NCI-H1694 (cell line): ENCODE data around the gene PLXNB2.

Experiments
- DNase-seq: peaks from one replicate; lab custom pipeline; 2025; lab: John Stamatoyannopoulos, UW

Gene PLXNB2

DNA sequence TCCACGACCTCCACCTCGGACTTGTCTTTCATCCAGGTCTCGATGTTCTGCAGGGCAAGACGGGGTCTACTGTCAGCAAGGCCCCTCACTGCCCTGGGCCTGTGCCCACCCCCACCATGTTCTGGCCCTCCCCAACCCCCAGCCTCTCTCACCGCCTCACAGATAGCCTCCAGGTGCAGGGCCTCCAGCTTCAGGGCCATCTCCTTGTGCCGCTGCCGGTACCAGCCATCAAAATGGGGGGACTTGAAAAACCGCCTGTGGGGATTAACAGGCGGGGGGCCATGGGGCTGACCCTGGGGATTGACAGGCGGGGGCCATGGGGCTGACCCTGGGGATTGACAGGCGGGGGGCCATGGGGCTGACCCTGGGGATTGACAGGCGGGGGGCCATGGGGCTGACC is 4.9 kb upstream of the PLXNB2 start:
- no peak for DNase-seq

DNA sequence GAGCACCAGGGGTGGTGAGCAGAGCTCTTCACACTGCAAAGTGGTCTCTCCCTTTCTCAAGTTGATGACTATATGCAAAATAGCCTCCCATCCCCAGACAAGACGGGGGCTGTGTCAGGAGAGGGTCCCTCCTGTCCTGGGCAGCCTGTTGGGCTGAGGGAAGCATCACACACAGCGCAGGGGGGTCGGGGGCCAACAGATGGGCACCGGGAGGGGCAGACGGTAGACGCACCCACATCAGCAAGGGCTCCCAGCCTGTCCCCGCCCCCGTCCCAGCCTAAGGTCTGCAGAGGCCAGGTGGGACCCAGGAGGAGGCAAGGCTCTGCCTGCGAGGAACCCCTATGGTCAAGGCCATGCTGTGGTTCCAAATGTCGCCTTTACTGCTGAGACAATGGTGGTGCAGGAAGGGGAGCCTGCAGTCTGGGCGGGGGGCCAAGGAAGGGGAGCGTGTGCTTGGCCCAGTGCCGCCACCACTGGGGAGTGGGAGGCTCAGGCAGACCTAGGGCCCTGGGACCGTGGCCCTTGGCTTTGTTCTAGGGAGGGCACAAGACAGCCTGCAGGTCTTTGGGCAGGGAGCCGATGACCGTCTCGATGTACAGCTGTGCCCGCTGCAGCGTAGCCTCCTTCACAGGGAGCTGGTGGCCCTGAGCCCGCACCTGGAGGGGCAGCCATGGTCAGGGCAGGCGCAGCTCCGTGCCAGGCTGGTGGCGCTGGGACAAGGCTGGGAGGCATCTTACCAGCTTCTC is 4.3 kb upstream of the PLXNB2 start:
- DNase-seq = no peak

DNA sequence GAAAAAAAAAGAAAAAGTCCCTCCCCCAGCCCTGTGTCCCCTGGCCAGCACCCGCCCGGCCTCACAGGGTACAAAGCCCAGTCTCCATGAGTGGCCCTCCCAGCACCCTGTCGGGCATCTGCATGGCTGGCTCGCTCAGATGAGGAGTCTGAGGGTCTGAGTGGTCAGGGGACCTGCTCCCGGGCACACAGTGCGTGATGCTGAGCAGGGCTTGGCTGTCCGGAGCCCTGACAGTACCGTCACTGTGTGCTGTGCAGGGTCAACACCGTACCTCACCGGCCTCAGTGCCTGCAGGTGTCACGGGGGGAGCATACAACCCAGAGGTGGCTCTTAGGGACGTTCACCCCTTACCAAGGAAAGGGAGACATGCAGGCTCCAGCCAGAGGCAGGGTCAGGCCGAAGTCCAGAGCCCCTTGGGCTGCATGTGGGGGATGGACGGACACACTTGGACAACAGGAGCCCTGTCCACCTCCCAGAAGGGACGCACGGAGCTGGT is 3.6 kb upstream of the PLXNB2 start:
- no peak for DNase-seq

GRCh38 chr22:50310031-50310722 is 2.7 kb upstream of the PLXNB2 start:
- no peak for DNase-seq

DNA sequence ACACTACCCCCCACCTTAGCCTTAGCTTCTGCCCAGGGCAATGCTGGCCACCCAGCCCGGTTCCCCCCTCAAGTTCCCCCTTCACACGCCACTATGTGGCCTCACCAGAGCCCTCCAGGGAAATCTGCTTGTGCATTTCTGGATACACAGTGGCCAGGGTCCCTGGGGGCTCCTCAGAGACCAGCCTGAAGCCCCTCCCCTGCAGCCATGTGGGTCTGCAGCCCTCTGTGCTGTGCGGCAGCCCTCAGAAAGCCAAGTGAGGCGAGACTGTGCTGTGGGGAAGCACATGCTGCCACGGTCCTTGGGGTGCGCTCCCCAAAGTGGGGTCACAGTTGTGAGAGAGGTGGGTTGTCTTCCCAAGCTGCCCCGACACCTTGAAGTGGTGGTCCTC is 2.1 kb upstream of the PLXNB2 start:
- no peak for DNase-seq

DNA sequence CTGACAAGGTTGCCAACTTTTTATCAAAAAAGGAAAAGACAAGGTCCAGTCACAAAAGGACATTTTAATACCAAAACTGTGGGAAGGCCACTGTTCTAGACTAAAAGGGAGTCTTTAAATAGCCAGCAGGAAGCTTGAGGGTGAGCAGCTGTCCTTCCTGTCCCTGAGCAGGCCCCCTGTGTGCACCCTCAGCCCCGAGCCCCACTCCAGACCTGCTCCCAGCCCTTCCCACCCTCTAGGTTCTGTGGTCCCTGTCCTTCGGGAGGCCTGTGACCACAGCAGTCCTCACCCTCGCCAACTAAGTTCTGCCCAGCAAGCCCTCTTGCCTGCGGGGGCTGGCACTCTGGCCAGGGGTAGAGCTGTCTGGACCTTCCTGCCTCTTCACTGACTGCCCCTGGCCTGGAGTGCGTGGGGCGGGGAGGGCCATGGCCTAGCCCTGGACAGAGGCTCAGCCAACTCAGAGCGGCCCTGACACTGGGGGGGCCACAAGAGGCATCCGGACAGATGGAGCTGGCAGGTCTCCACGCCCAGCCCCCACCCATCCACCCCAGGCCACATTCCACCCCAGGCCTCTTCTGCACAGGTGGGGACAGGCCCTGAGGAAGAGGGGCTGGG is 1.6 kb upstream of the PLXNB2 start:
- no peak for DNase-seq

DNA sequence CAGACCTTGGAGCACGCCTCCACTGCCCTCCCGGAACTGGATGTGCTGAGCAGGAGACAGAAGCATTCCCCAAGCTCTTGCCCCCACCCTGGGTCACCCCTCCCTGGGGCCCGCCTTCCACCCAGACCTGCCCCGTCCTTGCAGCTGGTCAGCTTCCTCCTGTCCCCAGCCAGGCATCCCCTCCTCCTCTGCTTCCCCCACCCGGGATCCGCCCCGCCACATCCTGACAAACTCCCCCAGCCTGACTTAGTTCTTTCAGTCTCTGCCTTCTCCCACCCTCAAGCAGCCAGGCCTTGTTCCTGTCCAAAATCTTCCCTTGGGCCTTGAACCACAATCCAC is 1.1 kb upstream of the PLXNB2 start:
- no peak for DNase-seq

DNA sequence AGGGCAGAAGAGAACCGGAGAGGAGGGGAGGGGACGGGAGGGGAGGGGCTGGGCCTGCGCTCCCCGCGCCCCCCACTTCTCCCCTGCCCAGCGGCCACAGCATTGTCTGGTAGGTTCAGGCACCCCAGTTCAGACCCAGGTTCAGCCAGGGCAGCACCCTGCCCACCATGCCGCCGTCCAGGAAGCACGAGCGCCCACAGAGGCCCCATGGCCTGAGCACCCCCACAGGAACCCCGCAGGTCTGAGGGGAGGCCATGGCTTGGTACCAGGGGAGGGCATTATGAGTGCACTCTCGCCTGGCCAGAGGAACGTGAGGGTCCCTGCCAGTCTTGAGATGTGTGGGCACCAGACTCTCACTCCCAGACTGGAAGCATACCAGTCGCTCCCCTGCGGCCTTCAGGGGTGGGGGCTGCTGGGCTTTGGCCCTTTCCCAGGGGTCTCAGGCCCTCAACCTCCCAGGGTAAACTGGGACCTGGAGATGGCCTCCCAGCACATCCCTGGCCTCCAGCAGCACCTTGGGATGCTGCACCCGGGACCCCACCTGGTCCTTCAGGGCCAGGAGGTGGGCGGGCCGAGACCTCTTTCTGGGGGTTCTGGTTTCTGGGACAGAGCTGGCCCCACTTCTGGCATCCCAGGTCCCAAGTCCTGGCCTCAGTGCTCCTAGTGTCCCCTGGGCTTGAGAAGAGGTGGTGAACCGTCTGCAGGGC is 597 bp upstream of the PLXNB2 start:
- no peak for DNase-seq

DNA sequence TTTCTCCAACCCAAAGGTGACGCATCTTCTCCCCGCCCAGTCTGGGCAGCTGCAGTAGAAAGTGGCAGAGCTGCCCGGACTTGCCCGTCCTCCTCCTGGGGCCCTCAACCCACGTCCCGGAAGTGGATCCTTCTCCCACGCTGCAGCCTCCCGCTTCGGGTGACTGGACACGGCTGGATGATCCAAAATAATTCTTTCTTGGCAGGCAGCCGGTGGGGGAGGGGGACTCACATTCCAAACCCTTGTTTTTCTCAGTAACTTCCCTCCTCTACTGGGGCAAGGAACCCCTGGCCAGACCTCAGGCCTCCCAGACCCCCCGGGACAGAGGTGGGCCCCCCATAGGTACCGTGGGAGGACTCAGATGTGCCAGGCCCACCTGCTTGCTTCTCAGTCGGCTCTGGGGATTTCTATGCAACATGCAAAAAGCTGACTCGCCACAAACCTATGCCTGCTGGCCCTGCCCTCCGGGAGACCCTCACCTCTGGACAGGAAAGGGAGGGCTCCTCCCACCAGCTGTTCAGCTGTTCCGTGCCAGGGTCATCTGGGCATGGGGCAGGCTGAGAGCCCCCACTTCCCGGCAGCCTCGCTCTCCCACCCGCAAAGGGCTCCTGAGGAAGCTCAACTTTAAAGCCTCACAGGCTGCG is 1.4 kb downstream of the PLXNB2 start:
- peak; percentile 89 for DNase-seq

DNA sequence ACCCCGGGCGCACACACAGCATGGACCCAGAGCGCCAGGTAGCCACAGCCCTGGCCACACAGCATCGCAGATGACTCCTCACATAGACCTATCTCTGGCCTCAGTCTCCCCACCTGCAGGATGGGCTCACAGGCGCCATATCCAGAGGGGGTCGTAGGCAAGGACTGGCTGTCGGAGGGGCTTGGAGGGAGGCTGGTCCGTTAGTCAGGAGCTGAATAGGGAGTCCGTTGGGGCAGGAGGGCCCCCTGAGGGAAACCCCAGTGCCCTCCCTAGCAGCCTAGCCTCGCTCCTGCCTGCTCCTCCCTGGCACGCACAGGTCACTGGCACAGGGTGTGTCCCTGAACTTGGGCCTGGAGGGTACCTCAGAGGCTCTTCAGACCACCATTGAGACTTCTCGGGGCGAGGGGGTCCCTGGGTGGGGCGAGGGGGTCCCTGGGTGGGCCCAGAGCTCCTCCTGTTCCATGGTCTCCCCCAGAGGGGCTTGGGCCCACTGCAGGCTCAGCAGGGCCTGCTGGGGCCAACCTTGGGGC is 2.0 kb downstream of the PLXNB2 start:
- peak; percentile 77 for DNase-seq

GRCh38 chr22:50304528-50305392 is 2.7 kb downstream of the PLXNB2 start:
- DNase-seq = peak; percentile 83

GRCh38 chr22:50303848-50304527 is 3.5 kb downstream of the PLXNB2 start:
- DNase-seq = no peak

- no peak for DNase-seq
These were observed 4.0 kb downstream of the PLXNB2 start for GRCh38 chr22:50303515-50303847.

DNA sequence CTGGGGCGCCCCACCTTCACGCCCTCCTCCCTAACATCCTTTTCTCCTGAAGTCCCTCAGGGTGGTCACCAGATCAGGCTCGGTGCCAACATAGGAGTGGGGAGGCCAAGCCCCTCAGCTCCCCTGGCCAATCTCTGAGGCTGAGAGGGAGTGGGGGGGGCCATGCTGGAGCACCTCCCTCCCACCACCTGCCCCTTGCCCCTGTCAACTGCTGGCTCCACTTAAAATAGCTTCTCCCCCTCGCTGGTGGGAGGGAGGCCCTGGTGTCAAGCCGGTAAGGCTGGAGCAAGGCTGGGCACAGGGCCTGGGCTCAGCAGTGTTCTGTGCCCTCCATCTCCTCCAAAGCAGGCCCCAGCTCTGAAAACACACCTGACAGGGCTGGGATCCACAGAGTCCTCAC is 4.9 kb downstream of the PLXNB2 start:
- no peak for DNase-seq

GRCh38 chr22:50302041-50302541 is 5.4 kb downstream of the PLXNB2 start:
- no peak for DNase-seq

DNA sequence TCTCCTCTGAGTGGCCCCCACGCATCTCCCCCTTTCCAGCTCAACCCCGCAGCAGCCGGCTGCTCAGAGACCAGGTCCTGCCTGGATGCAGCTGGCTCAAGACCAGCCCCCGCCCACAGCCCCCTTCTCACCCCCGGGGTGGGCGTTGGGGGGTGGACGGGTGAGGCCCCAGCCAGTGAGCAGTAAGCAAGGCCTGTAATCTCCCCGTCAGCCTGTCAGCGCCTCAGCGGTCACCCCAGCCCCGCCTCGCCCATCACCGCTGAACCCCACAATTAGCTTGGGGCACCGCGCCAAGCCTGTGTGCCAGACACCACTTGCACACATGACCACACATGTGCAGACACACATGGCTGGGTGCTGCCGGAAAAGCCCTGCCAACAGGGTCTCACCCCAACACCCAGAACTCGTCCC is 5.9 kb downstream of the PLXNB2 start:
- no peak for DNase-seq

GRCh38 chr22:50300620-50301257 is 6.7 kb downstream of the PLXNB2 start:
- DNase-seq = no peak

DNA sequence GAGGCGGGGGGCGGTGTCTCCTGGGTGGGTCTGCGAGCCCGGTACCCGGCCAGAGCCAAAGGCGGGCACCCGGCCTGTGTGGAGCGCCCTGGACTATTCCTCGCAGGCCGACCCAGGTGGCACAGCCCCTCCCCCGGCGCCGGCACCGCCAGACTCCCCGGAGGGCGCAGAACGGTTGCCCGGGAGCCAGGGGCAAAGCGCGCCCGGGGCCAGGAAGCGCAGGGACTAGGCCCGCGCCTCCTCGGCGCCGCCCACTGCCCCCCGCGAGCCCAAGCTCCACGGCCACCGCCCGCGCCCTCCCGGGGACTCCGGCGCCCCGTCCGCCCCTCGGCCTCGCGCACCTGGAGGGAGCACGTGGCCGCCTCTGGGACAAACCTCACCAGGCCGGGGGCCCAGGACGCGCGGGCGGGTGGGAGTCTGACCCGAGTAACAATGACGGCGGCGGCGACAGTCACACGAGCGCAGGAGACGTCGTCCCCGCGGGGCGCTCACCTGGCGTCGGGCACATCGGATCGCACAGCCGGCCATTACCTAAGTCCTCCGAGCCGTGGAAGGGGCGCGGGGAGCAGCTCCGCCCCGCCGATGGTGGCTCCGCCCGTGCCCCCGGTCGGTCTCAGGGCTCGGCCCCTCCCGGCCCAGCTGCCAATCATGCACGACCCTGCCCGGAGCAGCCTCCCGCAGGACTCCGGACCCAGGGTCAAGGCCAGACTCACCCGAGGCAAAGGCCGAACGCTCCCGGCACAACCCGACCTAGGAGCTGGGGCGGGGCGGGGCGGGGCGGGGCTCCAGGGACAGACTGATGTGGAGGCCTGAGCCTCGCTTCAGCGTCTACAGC is 7.4 kb downstream of the PLXNB2 start:
- no peak for DNase-seq
